Upper lobe of left lung (tissue), 6 donors: ENCODE data around the gene DYDC2. TPM values are rescaled to one million over a fixed set of nuclear protein-coding genes. Genes with fewer than 3 reads are reported as not detected.

Experiments
- ATAC-seq, 2 donors: fragments of 200-7000 bp; cut with Tn5 transposase; one replicate each; pipeline ENCODE4 v1.9.1; 2022; ENCODE audit warnings: mild to moderate bottlenecking in 2 of 2, moderate library complexity in 2 of 2; ENCODE audit not compliant: low FRiP score in 2 of 2
- DNase-seq, 2 donors: peaks; one replicate each; pipeline ENCODE4 v3.0.0-alpha.2; 2019 to 2020
- H3K27ac ChIP-seq, 4 donors: fragments of 200-600 bp; sonication (generic); one replicate each; pipeline ENCODE4 v1.5.1; 2016 to 2019
- H3K27me3 ChIP-seq, 4 donors: fragments of 200-600 bp; sonication (generic); one replicate each; pipeline ENCODE4 v1.5.1; 2017 to 2019
- H3K36me3 ChIP-seq, 4 donors: fragments of 200-600 bp; sonication (generic); one replicate each; pipeline ENCODE4 v1.5.1; 2016 to 2019
- H3K4me1 ChIP-seq, 4 donors: fragments of 200-600 bp; sonication (generic); one replicate each; pipeline ENCODE4 v1.5.1; 2018 to 2019
- H3K4me3 ChIP-seq, 4 donors: fragments of 200-600 bp; sonication (generic); one replicate each; pipeline ENCODE4 v1.5.1; 2017 to 2019; ENCODE audit warnings: mild to moderate bottlenecking in 2 of 4, moderate library complexity in 1 of 4
- H3K9me3 ChIP-seq, 4 donors: fragments of 200-600 bp; sonication (generic); one replicate each; pipeline ENCODE4 v1.5.1; 2018 to 2019
- CTCF ChIP-seq, 6 experiments: fragments of 450-650 bp in 4 of 6; fragments of 200-600 bp in 2 of 6; sonication (generic) in 2 of 6; IDR thresholded peaks; one replicate each; pipeline ENCODE4 v1.5.1; 2016 to 2019; ENCODE audit warnings: antibody characterized with exemption in 6 of 6
- EP300 ChIP-seq, 4 donors: sonication (generic); formaldehyde crosslinking; IDR thresholded peaks; one replicate each; pipeline ENCODE4 v1.5.1; 2017; ENCODE audit warnings: antibody characterized with exemption in 4 of 4, control low read depth in 2 of 4
- POLR2A ChIP-seq, 4 donors: fragments of 450-650 bp; IDR thresholded peaks; one replicate each; pipeline ENCODE4 v1.5.1; 2016 to 2017; ENCODE audit warnings: antibody characterized with exemption in 4 of 4, mild to moderate bottlenecking in 2 of 4
- POLR2AphosphoS5 ChIP-seq, 2 donors: sonication (generic); formaldehyde crosslinking; IDR thresholded peaks; one replicate each; pipeline ENCODE4 v1.5.1; 2017; ENCODE audit warnings: antibody characterized with exemption in 2 of 2
- WGBS, 2 donors: methylation state at CpG; one replicate each; pipeline ENCODE4 v1.1.5; 2017 to 2018; 5-methylcytosine and 5-hydroxymethylcytosine counted together
- total RNA-seq, 6 donors: library from RNA; depleted of rRNA in 4 of 6; stranded (reverse); fragments of >200 nt in 4 of 6; gene quantifications; one replicate each; pipeline versions ENCODE4 v1.1.0 to v1.2.1, GENCODE V29; 2016 to 2021
- donor health status: DM: no; HTN: no; CAD: no; lungs with moderate emphysema.
- donor health status: DM: no; HTN: yes; CAD: no; lungs with severe emphysema.

The DYDC2 gene
- total RNA-seq, 6 donors from 2014 or later: 1.9 to 13.7 (median 3.6) TPM; not detected in 2

GRCh38 chr10:80380185-80380584, 23.6 kb downstream of the DYDC2 start:
- Histone ChIP-seq H3K27me3 (no peaks in the 10 kb centered on the region), H3K4me1 (peaks cover 0 to 3% (median 1%) of the 10 kb centered on the region in 4 donors), H3K4me3 (no peak overlapping the region), H3K36me3 (no peaks in the 10 kb centered on the region), H3K27ac (no peak overlapping the region), H3K9me3 (no peaks in the 10 kb centered on the region)
- TF ChIP-seq POLR2A (IDR thresholded peaks at IDR 0.05) (no peak), CTCF (IDR thresholded peaks at IDR 0.05) (no peak), POLR2AphosphoS5 (IDR thresholded peaks at IDR 0.05) (no peak), EP300 (IDR thresholded peaks at IDR 0.05) (no peak)
- DNase-seq: no peak
- no peak for ATAC-seq
- WGBS, 2 donors: 84 to 90% methylated on average over 4 of the region's 4 CpGs

GRCh38 chr10:80382989-80383388, 26.4 kb downstream of the DYDC2 start:
- peak in 5 of 6 experiments; percentile 31 to 52 (median 38) for TF ChIP-seq CTCF (IDR thresholded peaks at IDR 0.05)
- no peak for TF ChIP-seq POLR2AphosphoS5 (IDR thresholded peaks at IDR 0.05)
- DNase-seq: no peak
- ATAC-seq: peak in 1 of 2 donors; percentile 51
- H3K4me3 ChIP-seq: no peak overlapping the region
- no peak overlapping the region for H3K27ac ChIP-seq
- H3K27me3 ChIP-seq: no peaks in the 10 kb centered on the region
- no peaks in the 10 kb centered on the region for H3K36me3 ChIP-seq
- H3K9me3 ChIP-seq: no peaks in the 10 kb centered on the region
- 15 to 24% methylated on average over 4 of the region's 4 CpGs for WGBS, 2 donors
- H3K4me1 ChIP-seq: peaks cover 0 to 3% (median 1%) of the 10 kb centered on the region in 4 donors

- H3K4me1 ChIP-seq: peaks cover 0 to 8% (median 0%) of the 10 kb centered on the region in 4 donors
- 78 to 95% methylated on average over 9 of the region's 9 CpGs for WGBS, 2 donors
- H3K4me3 ChIP-seq: no peak overlapping the region
- TF ChIP-seq CTCF (IDR thresholded peaks at IDR 0.05): no peak
- no peak for TF ChIP-seq POLR2A (IDR thresholded peaks at IDR 0.05)
- TF ChIP-seq EP300 (IDR thresholded peaks at IDR 0.05): no peak
- no peak for TF ChIP-seq POLR2AphosphoS5 (IDR thresholded peaks at IDR 0.05)
- H3K27ac ChIP-seq: no peak overlapping the region
- no peaks in the 10 kb centered on the region for H3K27me3 ChIP-seq
- DNase-seq (no peak), ATAC-seq (no peak)
- no peaks in the 10 kb centered on the region for H3K9me3 ChIP-seq
- H3K36me3 ChIP-seq: no peaks in the 10 kb centered on the region
These were observed 34.2 kb downstream of the DYDC2 start for GRCh38 chr10:80390740-80391139.

- no peaks in the 10 kb centered on the region for H3K36me3 ChIP-seq
- H3K27me3 ChIP-seq: no peaks in the 10 kb centered on the region
- DNase-seq: no peak
- 50 to 62% methylated on average over 6 of the region's 6 CpGs for WGBS, 2 donors
- TF ChIP-seq POLR2AphosphoS5 (IDR thresholded peaks at IDR 0.05) (no peak), EP300 (IDR thresholded peaks at IDR 0.05) (no peak)
- no peak for ATAC-seq
- no peaks in the 10 kb centered on the region for H3K9me3 ChIP-seq
- no peak overlapping the region for H3K4me3 ChIP-seq
- peaks cover 0 to 8% (median 0%) of the 10 kb centered on the region in 4 donors for H3K4me1 ChIP-seq
- no peak overlapping the region for H3K27ac ChIP-seq
These were observed 35.7 kb downstream of the DYDC2 start for GRCh38 chr10:80392250-80392649.

GRCh38 chr10:80394358-80394916, 37.9 kb downstream of the DYDC2 start:
- Histone ChIP-seq H3K27me3 (no peaks in the 10 kb centered on the region), H3K4me1 (peaks cover 0 to 5% (median 0%) of the 10 kb centered on the region in 4 donors), H3K27ac (no peak overlapping the region), H3K9me3 (no peaks in the 10 kb centered on the region), H3K4me3 (no peak overlapping the region), H3K36me3 (no peaks in the 10 kb centered on the region)
- DNase-seq (no peak), ATAC-seq (no peak)
- no peak for TF ChIP-seq EP300 (IDR thresholded peaks at IDR 0.05)
- TF ChIP-seq POLR2A (IDR thresholded peaks at IDR 0.05): no peak
- TF ChIP-seq CTCF (IDR thresholded peaks at IDR 0.05): no peak
- no peak for TF ChIP-seq POLR2AphosphoS5 (IDR thresholded peaks at IDR 0.05)
- 69 to 94% methylated on average over 2 of the region's 2 CpGs for WGBS, 2 donors
